NOMO-1 treated with dmso at 0.1 percent for 144 hours (cell line): ENCODE results near the gene PTPA.

Experiments used
- DNase-seq: peaks from one replicate; lab custom pipeline; 2025; ENCODE audit not compliant: unreplicated experiment; lab: John Stamatoyannopoulos, UW

PTPA gene

DNA sequence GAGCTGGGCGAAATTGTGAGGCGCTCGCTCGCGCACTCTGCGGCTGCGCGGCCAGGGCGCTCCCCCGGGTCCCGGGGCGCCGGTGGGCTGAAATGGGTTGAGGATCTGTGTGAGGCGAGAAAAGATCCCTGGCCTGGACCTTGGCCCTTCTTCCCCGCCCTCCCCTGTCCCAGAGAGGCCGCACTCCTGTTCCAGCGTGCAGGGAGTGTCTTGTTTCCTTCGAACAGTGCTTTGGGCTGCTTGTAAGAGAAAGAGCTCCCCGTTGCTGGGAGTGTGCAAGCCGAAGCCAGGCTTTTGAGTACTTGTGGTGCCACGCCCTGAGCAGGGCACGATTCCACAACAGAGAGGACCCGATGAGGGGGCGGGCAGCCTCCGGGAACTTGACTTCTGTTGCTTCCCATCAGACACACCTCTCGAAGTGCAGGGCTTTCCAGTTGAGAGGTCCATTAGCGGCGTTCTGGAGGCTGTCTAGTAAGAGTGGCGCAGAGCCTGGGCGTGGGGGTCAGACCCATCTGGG is 29.8 kb upstream of the PTPA start:
- no peak for DNase-seq

DNA sequence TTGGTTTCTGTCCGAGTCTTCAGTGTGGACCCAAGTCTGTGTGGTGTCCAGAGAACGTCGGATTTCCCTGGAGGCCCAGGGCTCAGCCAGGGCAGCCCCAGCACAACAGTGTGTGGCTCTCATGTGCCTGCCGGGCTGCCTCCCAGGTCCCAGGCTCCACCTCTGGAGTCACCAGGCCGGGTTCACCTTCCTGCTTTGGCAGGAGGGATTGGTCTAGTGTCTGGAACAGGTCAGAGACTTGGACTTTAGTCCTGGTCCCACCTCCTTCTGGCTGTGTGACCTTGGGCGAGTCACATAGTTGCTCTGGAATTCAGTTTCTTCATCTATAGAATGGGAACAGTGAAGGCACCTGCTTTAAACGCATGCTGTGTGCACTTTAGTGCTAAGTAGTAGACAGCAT is 27.1 kb upstream of the PTPA start:
- no peak for DNase-seq

DNA sequence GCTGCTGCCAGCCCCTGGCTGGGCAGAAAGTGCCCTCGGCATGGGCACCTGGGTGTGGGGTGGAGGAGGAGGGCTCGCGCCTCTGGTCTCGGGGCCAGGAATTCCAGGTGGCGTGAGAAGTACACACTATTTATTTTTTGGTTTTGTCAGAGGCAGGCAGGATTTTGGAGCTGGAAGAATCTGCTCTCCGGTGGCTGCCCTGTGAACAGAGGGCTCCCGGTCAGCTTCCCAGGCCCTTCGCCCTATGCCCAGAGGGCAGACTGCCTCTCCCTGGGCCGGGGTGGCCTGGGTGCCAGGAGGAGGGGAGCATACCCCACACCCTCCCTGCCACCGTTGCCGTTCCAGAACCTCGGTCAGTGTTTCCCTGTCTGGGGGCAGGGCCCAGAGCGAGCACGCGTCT is 22.0 kb upstream of the PTPA start:
- DNase-seq, result no peak

DNA sequence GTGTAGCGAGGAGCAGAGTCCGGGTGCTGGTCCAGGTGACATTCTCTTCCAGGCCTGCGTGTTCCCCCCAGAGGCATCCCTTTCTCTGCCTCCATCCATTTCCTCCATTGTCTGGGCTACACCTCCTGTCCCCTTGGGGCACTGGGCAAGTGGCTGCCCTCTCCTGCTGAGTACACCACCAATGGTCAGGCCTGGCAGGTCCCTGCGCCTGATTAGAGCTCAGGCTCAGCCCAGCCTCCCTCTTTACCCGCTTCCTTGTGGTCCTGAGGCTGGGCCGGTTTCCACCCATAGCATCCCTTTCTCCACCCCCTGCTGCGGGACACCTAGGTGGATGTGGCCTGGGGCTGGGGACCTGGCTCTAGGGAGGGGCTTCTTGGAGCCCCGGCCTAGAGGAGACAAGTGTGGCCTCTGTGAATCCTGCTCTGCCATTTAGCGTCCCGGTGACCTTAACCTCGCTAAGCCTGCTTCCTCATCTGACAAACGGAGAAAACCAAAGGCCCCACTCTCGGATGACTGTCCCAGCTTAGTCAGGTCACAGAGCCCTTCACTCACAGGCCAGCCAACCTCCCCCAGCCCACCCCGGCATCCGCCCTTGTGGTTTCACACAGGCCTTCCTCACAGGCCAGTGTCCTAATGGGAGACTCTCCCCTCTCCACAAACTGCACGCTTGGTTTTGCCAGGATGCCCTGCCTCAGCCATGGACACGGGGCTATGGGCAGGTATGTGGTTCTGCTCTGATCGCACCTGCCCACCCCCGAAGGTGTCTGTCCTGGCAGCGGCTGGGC is 17.4 kb upstream of the PTPA start:
- no peak for DNase-seq

- no peak for DNase-seq
Observed at GRCh38 chr9:129094387-129095169, 16.6 kb upstream of the PTPA start.

GRCh38 chr9:129095170-129095667 is 16.0 kb upstream of the PTPA start:
- DNase-seq, result no peak

- DNase-seq, result no peak
Observed at GRCh38 chr9:129095908-129096307, 15.3 kb upstream of the PTPA start.

GRCh38 chr9:129097671-129098306 is 13.4 kb upstream of the PTPA start:
- no peak for DNase-seq

DNA sequence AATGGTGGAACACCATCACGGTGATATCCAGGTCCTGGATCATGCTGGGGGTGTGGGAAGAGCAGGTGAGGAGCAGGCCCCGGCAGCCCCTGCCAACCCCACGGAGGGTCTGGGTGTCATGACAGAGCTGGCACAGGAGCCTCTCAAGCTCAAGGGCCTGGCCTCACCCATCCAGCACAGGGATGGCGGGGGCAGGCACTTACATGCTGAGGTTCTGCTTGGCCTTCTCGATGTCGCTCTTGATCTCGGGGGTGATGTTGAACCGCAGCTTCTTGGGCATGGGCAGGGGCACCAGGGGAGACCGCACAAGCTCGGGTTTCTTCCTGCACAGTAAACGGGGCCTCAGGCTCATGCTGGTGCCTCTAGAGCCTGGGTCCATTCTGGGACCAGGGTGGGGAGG is 12.9 kb upstream of the PTPA start:
- no peak for DNase-seq

DNA sequence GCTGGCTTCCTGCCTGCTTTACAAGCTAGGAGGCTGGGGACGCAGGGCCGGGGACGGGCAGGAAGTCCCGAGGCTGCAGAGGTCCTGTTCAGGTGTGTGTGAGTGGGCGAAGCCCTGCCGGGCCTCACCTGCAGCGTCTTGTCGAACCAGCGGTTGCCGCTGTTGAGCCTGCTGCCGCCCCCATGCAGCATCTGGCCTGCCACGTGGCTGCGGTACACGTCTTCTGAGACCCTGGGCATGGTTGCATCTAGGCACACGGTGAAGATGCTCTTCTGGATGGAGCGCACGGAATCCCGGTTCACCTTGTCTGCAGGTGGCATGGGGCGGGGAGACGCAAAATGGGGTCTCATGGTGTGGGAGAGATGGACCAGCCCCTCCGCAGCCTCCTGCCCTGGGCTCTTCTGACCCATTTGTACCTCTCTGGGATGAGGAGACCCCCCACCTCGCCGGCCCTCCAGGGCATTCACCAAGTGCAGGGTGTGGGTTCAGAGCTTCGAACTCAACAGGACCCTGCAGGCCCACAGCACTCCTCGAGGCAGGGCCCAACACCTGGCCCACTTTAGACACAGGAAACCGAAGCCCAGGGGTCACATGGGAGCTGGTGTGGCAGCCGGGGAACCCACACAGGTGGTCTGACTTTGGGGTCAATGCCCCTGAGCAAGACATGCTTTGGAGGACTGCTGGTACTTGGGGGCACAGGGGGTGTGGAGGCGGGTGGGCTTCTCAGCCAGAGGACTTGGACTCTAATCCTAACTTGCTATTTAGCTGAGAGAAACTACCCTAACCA is 10.6 kb upstream of the PTPA start:
- no peak for DNase-seq

DNA sequence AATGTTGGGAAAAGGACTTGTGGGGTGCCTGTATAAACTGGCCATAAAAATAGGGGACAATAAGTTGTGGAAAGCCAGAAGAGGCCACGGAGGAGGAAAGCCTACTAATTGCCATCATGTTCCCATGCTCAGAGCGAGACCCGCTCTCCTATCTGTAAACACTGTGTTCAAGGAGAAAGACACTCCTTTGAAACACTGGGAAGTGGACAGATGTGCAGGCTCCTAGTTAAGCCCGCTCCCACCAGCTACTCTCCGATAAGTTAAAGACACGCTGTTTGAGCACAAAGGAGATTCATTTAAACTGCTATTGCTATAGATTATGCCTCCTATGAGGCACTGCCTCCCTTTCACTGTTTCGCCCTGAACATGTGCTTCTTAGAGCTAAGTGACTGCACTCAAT is 9.9 kb upstream of the PTPA start:
- no peak for DNase-seq

DNA sequence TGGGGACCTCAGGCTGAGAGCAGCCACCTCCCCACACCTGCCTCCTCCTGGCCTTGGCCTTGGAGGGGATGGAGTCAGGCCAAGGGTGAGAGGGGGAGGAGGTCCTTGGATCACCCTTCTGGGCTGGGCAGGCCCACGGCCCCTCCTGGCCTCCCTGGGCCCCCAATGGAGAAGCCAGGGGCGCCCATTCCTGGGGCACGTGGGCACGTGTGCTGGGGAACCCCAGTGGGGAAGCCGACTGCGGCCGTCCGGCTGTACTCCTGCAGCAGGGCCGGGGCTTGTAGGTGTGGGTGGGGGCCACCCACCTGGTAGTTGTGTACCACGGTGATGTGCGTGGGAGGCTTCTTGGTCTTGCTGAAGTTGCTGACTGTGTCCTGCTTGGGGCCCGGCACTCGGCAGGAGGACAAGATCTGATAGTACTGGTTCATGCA is 9.1 kb upstream of the PTPA start:
- no peak for DNase-seq

- no peak for DNase-seq
Observed at GRCh38 chr9:129102791-129103594, 8.2 kb upstream of the PTPA start.

DNA sequence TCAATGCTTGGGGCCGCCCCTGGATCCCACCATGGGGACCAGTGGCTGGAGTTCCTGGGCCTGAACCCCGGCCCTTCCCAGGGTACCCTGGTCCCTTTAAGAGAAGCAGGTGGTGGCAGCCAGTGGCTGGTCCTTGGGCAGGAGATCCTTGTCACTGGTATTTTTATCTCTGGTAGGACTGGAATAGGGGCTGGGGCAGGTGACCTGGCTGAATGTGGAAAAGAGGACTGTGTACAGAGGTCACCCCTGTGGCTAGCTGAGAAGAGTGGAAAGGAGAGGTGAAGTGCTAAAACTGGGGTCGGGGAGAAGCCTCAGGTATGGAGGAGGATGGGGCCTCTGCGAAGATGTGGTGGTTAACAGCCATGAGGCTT is 7.6 kb upstream of the PTPA start:
- DNase-seq, result no peak

GRCh38 chr9:129104051-129104450 is 7.2 kb upstream of the PTPA start:
- no peak for DNase-seq

GRCh38 chr9:129105857-129106694 is 5.1 kb upstream of the PTPA start:
- no peak for DNase-seq

DNA sequence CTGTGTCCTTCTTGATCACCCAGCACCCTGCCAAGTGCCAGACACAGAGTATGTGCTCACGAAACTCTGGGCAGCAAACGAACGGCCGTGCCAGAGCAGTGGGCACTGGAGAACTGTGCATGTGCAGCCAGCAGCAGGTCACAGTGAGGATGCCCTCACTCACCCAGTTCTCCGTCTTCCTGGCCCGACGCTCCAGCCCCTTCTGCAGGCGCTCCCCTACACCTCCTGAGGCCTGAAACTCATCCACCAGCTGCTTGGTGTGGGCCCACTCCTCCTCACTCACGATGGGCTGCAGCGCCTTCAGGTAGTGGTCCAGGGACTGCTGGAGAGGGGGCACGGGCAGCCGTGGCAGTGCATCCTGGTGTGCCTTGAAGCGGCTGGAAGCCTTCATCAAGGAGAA is 3.6 kb upstream of the PTPA start:
- no peak for DNase-seq

DNA sequence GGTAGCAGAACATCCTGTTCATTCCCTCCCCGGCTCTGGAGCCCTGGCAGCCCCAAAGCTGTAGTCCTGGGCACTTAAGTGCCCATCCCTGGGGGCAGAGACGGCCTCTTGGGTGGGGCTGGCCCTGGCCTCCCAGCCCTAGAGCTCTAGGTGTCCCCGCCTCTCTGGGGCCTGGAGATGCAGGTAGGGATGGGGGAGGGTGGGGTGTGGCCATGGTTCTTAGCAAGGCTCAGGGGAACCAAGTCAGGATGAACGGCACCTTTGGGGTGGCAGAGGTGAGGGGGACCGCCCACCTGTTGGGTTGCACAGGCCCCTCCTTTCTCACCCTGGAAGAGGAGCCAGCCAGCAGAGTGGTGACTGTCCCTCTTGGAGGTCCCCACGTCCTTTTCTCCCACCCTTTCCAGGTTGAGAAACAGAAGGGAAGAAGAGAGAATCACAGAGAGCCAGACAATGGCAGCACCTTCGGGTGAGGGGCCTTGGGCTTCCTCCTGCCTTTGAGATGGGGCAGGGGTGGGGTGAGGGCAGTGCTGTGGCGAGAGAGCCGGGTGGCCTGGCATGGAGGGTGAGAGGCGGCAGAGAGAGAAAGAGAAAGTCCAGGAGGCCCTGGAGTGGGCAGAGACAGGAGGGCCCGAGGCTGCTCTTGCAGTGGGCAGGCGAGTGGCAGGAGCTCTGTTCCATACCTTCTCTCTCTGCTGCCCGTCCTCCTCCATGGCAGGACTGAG is 3.0 kb upstream of the PTPA start:
- no peak for DNase-seq
